WTC11 (cell line): ENCODE data around the gene CUEDC1. TPM values are rescaled to one million over a fixed set of nuclear protein-coding genes. Genes with fewer than 3 reads are reported as not detected.

Experiments used
- ATAC-seq: fragments of 200-7000 bp; cut with Tn5 transposase; 2 replicates; pipeline ENCODE4 v1.10.0; 2021; ENCODE audit warnings: mild to moderate bottlenecking, moderate library complexity
- CTCF ChIA-PET: fragments of 300-600 bp; sonication (Branson Sonifier 250); formaldehyde crosslinking; loops from one replicate; lab custom pipeline; 2021; ENCODE audit warnings: antibody characterized with exemption; lab: Charles Lee
- POLR2A ChIA-PET: fragments of 350-600 bp; sonication (Branson Sonifier 250); formaldehyde crosslinking; loops from one replicate; lab custom pipeline; 2021; ENCODE audit warnings: antibody characterized with exemption; lab: Charles Lee
- DNase-seq: peaks from one replicate; pipeline ENCODE4 v3.0.0; 2021; ENCODE audit warnings: low spot score
- H3K27ac Mint-ChIP-seq: 2 replicates; pipeline ENCODE4 v1.8.0; 2021; ENCODE audit warnings: mixed read lengths
- H3K27me3 Mint-ChIP-seq: 2 replicates; pipeline ENCODE4 v1.8.0; 2021; ENCODE audit warnings: low read depth, mild to moderate bottlenecking, moderate library complexity, mixed read lengths
- H3K36me3 Mint-ChIP-seq: 2 replicates; pipeline ENCODE4 v1.8.0; 2021; ENCODE audit warnings: mixed read lengths
- H3K4me1 Mint-ChIP-seq: 2 replicates; pipeline ENCODE4 v1.8.0; 2022; ENCODE audit warnings: mixed read lengths
- H3K4me3 Mint-ChIP-seq: 2 replicates; pipeline ENCODE4 v1.8.0; 2021; ENCODE audit warnings: mild to moderate bottlenecking, moderate library complexity, mixed read lengths
- H3K9me3 Mint-ChIP-seq: 2 replicates; pipeline ENCODE4 v1.8.0; 2021; ENCODE audit warnings: mixed read lengths
- ATF1 ChIP-seq: sonication (generic); formaldehyde crosslinking; IDR thresholded peaks from 2 replicates; pipeline ENCODE4 v1.8.1; 2023; ENCODE audit warnings: mild to moderate bottlenecking, moderate library complexity, missing genetic modification reagents
- ELF4 ChIP-seq: sonication (generic); formaldehyde crosslinking; IDR thresholded peaks from 2 replicates; pipeline ENCODE4 v1.8.1; 2022; ENCODE audit warnings: low read depth, mild to moderate bottlenecking, moderate library complexity, missing genetic modification reagents
- EMX1 ChIP-seq: fragments of 250-450 bp; sonication (Bioruptor Pico); IDR thresholded peaks from 2 replicates; pipeline ENCODE4 v1.8.0; 2021; ENCODE audit warnings: mild to moderate bottlenecking
- ETV6 ChIP-seq: sonication (generic); formaldehyde crosslinking; IDR thresholded peaks from 2 replicates; pipeline ENCODE4 v1.8.1; 2022; ENCODE audit warnings: mild to moderate bottlenecking, missing genetic modification reagents
- KAT7 ChIP-seq: sonication (generic); formaldehyde crosslinking; IDR thresholded peaks from 2 replicates; pipeline ENCODE4 v1.8.1; 2023; ENCODE audit warnings: missing genetic modification reagents, mild to moderate bottlenecking, borderline replicate concordance
- NFATC4 ChIP-seq: fragments of 250-450 bp; sonication (Bioruptor Pico); IDR thresholded peaks from 2 replicates; pipeline ENCODE4 v1.9.0; 2021; ENCODE audit warnings: mild to moderate bottlenecking
- NFYB ChIP-seq: sonication (generic); formaldehyde crosslinking; conservative IDR thresholded peaks from 2 replicates; pipeline ENCODE4 v1.8.0; 2022; ENCODE audit warnings: low read depth, missing genetic modification reagents
- NR1H2 ChIP-seq: sonication (generic); formaldehyde crosslinking; IDR thresholded peaks from 2 replicates; pipeline ENCODE4 v1.9.0; 2021; ENCODE audit warnings: mild to moderate bottlenecking, moderate library complexity, missing genetic modification reagents
- PRRX2 ChIP-seq: fragments of 250-450 bp; sonication (Bioruptor Pico); IDR thresholded peaks from 2 replicates; pipeline ENCODE4 v1.8.0; 2021; ENCODE audit warnings: mild to moderate bottlenecking
- RORB ChIP-seq: fragments of 250-450 bp; sonication (Bioruptor Pico); IDR thresholded peaks from 2 replicates; pipeline ENCODE4 v1.9.0; 2021; ENCODE audit warnings: mild to moderate bottlenecking
- SP1 ChIP-seq: sonication (generic); formaldehyde crosslinking; conservative IDR thresholded peaks from 2 replicates; pipeline ENCODE4 v1.8.1; 2022; ENCODE audit warnings: missing genetic modification reagents
- TCF7 ChIP-seq: sonication (generic); formaldehyde crosslinking; IDR thresholded peaks from 2 replicates; pipeline ENCODE4 v1.8.0; 2022; ENCODE audit warnings: mild to moderate bottlenecking, low read depth, missing genetic modification reagents, moderate library complexity
- ZNF671 ChIP-seq: fragments of 250-450 bp; sonication (Bioruptor Pico); IDR thresholded peaks from 2 replicates; pipeline ENCODE4 v1.8.0; 2021; ENCODE audit warnings: mild to moderate bottlenecking
- total RNA-seq: library from RNA; stranded (reverse); gene quantifications from 3 replicates; pipeline ENCODE4 v1.2.3, GENCODE V29; 2021
- TF ChIP-seq, protein P1 (sequence below): fragments of 250-450 bp; sonication (Bioruptor Pico); IDR thresholded peaks from 2 replicates; pipeline ENCODE4 v1.9.0; 2021; ENCODE audit warnings: moderate library complexity, mild to moderate bottlenecking, inconsistent platforms, borderline replicate concordance
- TF ChIP-seq, protein P2 (sequence below): sonication (generic); formaldehyde crosslinking; conservative IDR thresholded peaks from 2 replicates; pipeline ENCODE4 v1.8.1; 2023; ENCODE audit warnings: mild to moderate bottlenecking, low read depth, missing genetic modification reagents, moderate library complexity
- TF ChIP-seq, protein P3 (sequence below): fragments of 250-450 bp; sonication (Bioruptor Pico); IDR thresholded peaks from 2 replicates; pipeline ENCODE4 v1.9.0; 2021; ENCODE audit warnings: mild to moderate bottlenecking
- TF ChIP-seq, protein P4 (sequence below): sonication (generic); formaldehyde crosslinking; IDR thresholded peaks from 2 replicates; pipeline ENCODE4 v1.8.1; 2022; ENCODE audit warnings: mild to moderate bottlenecking, missing genetic modification reagents, moderate library complexity, borderline replicate concordance
- TF ChIP-seq, protein P5 (sequence below): fragments of 250-450 bp; sonication (Bioruptor Pico); IDR thresholded peaks from 2 replicates; pipeline ENCODE4 v1.8.0; 2021; ENCODE audit warnings: mild to moderate bottlenecking

Gene CUEDC1
- total RNA-seq, 1 experiment from 2014 or later = 12.2 TPM

DNA sequence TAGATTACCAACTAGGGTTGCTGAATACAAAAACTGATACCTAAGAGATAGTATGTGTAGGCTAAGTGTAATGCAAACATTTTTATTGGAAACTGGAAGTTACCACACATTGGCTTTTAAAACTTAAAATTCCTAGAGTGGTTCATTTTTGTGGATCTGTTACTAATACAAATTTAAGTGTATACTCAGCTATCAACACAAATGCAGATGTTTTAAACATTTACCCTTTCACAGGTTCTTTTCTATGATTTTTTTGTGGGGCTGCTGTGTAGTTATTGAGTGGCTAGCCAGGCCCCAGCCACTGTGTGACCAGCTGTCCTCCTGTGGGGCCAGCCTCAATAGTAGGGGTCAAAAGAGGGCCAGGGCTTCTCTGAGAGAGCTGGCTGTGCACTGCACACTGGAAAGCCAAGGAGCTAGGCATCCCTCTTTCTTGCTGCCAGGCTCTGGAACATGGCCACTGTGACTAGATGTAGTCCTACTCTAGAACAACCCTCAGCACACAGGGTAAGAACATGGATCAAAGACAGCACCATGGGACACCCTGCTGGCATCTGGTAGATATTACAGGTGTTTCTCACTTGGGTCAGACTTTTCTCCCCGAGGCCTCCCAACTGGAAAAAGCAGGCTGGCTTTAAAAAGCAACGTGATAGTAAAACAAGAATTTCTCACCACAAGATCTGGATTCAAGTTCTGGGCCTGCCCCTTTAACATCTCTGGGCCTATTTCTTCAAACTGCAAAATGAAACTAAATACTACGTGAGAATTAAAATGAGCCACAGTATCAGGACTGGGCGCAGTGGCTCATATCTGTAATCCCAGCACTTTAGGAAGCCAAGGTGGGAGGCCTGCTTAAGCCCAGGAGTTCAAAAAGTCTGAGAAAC lies 40.1 kb upstream of the CUEDC1 start (continued):
- TF ChIP-seq ELF4 (CRISPR knock-in tag) (no peak), SP1 (no peak), TCF7 (CRISPR knock-in tag) (no peak), NFYB (CRISPR knock-in tag) (no peak), NFATC4 (CRISPR knock-in tag) (peak; percentile 31; the same call in 1 of the 2 replicates), RORB (CRISPR knock-in tag) (no peak)
- TF ChIP-seq, protein P1, sequence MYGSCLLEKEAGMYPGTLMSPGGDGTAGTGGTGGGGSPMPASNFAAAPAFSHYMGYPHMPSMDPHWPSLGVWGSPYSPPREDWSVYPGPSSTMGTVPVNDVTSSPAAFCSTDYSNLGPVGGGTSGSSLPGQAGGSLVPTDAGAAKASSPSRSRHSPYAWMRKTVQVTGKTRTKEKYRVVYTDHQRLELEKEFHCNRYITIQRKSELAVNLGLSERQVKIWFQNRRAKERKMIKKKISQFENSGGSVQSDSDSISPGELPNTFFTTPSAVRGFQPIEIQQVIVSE (CRISPR knock-in tag) = no peak
- TF ChIP-seq, protein P2, sequence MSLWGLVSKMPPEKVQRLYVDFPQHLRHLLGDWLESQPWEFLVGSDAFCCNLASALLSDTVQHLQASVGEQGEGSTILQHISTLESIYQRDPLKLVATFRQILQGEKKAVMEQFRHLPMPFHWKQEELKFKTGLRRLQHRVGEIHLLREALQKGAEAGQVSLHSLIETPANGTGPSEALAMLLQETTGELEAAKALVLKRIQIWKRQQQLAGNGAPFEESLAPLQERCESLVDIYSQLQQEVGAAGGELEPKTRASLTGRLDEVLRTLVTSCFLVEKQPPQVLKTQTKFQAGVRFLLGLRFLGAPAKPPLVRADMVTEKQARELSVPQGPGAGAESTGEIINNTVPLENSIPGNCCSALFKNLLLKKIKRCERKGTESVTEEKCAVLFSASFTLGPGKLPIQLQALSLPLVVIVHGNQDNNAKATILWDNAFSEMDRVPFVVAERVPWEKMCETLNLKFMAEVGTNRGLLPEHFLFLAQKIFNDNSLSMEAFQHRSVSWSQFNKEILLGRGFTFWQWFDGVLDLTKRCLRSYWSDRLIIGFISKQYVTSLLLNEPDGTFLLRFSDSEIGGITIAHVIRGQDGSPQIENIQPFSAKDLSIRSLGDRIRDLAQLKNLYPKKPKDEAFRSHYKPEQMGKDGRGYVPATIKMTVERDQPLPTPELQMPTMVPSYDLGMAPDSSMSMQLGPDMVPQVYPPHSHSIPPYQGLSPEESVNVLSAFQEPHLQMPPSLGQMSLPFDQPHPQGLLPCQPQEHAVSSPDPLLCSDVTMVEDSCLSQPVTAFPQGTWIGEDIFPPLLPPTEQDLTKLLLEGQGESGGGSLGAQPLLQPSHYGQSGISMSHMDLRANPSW (CRISPR knock-in tag) = no peak

DNA sequence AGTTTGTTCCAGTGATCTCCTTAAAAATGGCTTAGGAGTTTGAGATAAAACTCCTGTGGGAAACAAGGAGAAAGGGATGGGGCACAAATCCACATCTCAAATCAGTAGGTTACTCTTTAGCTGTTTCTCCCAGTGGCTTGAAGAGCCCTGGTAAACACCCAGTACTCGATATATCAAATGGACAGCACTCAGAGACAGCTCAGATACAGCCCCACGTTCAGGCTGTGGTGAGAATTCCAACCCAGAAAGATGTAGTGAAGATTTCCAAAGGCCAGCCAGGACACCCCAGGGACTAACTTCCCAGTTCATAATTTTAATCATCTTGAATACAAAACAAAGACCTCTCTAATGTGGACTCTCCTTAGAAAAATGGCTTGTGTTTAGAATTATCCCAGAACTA lies 39.2 kb upstream of the CUEDC1 start:
- H3K27me3 Mint-ChIP-seq = no peaks in the 10 kb centered on the region
- ChIA-PET POLR2A (interaction anchor here (0.9 to 1.0 kb wide), 2 partner anchors 89 to 136 kb away, joined by 3 read pairs; no protein-coding TSS in a partner anchor), CTCF (interaction anchor here (0.7 to 11.1 kb wide), 10 partner anchors 8 to 161 kb away, joined by 3 to 207 read pairs (median 4); no protein-coding TSS in a partner anchor)
- no peak overlapping the region for H3K4me3 Mint-ChIP-seq
- peaks cover 57% of the 10 kb centered on the region for H3K4me1 Mint-ChIP-seq
- H3K36me3 Mint-ChIP-seq = peaks cover 16% of the 10 kb centered on the region
- DNase-seq = no peak
- TF ChIP-seq, protein P3, sequence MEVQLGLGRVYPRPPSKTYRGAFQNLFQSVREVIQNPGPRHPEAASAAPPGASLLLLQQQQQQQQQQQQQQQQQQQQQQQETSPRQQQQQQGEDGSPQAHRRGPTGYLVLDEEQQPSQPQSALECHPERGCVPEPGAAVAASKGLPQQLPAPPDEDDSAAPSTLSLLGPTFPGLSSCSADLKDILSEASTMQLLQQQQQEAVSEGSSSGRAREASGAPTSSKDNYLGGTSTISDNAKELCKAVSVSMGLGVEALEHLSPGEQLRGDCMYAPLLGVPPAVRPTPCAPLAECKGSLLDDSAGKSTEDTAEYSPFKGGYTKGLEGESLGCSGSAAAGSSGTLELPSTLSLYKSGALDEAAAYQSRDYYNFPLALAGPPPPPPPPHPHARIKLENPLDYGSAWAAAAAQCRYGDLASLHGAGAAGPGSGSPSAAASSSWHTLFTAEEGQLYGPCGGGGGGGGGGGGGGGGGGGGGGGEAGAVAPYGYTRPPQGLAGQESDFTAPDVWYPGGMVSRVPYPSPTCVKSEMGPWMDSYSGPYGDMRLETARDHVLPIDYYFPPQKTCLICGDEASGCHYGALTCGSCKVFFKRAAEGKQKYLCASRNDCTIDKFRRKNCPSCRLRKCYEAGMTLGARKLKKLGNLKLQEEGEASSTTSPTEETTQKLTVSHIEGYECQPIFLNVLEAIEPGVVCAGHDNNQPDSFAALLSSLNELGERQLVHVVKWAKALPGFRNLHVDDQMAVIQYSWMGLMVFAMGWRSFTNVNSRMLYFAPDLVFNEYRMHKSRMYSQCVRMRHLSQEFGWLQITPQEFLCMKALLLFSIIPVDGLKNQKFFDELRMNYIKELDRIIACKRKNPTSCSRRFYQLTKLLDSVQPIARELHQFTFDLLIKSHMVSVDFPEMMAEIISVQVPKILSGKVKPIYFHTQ (CRISPR knock-in tag) = 0 out of 2 replicates have a peak, but pooled peaks have one; percentile 62
- TF ChIP-seq, protein P4, sequence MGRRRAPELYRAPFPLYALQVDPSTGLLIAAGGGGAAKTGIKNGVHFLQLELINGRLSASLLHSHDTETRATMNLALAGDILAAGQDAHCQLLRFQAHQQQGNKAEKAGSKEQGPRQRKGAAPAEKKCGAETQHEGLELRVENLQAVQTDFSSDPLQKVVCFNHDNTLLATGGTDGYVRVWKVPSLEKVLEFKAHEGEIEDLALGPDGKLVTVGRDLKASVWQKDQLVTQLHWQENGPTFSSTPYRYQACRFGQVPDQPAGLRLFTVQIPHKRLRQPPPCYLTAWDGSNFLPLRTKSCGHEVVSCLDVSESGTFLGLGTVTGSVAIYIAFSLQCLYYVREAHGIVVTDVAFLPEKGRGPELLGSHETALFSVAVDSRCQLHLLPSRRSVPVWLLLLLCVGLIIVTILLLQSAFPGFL (CRISPR knock-in tag) = no peak
- TF ChIP-seq ZNF671 (CRISPR knock-in tag) = peak; percentile 21; the same call in 1 of the 2 replicates
- no peak overlapping the region for H3K27ac Mint-ChIP-seq
- no peaks in the 10 kb centered on the region for H3K9me3 Mint-ChIP-seq
- no peak for ATAC-seq

DNA sequence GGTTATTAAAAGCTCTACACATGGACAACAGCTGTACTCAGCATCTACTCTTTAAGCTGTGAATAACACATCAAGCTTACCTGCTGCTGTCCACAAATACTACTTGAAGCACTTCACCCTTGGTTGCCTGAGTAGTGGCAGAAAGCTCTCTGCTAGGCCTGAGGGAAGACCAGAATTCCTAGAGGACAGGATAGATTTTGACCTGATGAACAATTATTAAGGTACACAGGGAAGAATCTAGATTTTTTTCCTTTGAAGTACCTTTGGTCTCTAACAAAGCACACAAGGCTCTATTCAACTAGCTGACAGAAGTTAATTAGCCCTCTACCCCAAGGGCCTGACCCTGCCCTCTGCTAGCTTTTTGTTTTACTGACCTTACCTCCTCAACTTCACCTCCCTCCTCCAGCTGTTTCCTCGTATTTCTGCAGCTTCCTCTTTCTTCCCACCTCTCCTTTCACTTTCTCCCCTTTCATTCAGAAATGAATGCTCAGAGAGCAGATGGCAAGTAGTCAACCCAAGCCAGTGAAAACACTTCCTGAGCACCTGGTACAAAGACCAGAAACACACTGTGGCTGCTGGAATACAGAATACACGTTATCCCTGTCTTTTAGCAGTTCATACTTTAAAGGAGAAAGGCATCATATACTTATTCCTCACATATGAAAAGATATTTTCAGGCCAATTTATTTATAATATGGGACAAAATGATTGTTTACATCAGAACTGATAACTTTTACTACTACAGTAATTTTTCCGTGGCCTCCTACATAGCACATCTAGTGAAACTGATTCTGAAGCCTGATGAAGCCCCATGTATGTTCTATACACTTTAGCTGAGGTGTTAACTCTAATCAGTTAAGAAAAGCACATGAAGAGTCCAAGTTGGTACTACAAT lies 38.5 kb upstream of the CUEDC1 start:
- ATAC-seq = peak; percentile 7; the same call in 1 of the 2 replicates
- no peaks in the 10 kb centered on the region for H3K9me3 Mint-ChIP-seq

More for the DNA sequence above, 38.5 kb upstream of the CUEDC1 start:
- CTCF ChIA-PET = interaction anchor here (0.6 to 11.1 kb wide), 11 partner anchors 9 to 160 kb away, joined by 3 to 207 read pairs (median 5); no protein-coding TSS in a partner anchor
- Mint-ChIP-seq H3K27ac (peak overlapping the region; percentile 44), H3K36me3 (peaks cover 10% of the 10 kb centered on the region), H3K27me3 (no peaks in the 10 kb centered on the region), H3K4me3 (no peak overlapping the region), H3K4me1 (peaks cover 61% of the 10 kb centered on the region)
- TF ChIP-seq ATF1 = no peak
- TF ChIP-seq EMX1 (CRISPR knock-in tag) = peak; percentile 77; the same call in 1 of the 2 replicates
- TF ChIP-seq, protein P5, sequence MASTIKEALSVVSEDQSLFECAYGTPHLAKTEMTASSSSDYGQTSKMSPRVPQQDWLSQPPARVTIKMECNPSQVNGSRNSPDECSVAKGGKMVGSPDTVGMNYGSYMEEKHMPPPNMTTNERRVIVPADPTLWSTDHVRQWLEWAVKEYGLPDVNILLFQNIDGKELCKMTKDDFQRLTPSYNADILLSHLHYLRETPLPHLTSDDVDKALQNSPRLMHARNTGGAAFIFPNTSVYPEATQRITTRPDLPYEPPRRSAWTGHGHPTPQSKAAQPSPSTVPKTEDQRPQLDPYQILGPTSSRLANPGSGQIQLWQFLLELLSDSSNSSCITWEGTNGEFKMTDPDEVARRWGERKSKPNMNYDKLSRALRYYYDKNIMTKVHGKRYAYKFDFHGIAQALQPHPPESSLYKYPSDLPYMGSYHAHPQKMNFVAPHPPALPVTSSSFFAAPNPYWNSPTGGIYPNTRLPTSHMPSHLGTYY = 0 out of 2 replicates have a peak, but pooled peaks have one; percentile 39
- TF ChIP-seq ETV6 = no peak
- TF ChIP-seq NFATC4 (CRISPR knock-in tag) = peak; percentile 3; the same call in 1 of the 2 replicates
- 0 out of 2 replicates have a peak, but pooled peaks have one; percentile 61 for TF ChIP-seq PRRX2 (CRISPR knock-in tag)
- TF ChIP-seq KAT7 (CRISPR knock-in tag) = no peak
- TF ChIP-seq ZNF671 (CRISPR knock-in tag) = no peak
- no peak for TF ChIP-seq NR1H2 (CRISPR knock-in tag)
- DNase-seq = no peak
- POLR2A ChIA-PET = interaction anchor here (0.6 to 1.3 kb wide), 7 partner anchors 38 to 135 kb away, joined by 3 to 5 read pairs (median 3); partner anchors contain the start of gene CUEDC1
